Measurements from ENCODE around the gene TMEM127. TPM values are rescaled to one million over a fixed set of nuclear protein-coding genes. Genes with fewer than 3 reads are reported as not detected.

TMEM127 gene
- total RNA-seq, 1 donor from 2014 or later, result 12.1 TPM

DNA sequence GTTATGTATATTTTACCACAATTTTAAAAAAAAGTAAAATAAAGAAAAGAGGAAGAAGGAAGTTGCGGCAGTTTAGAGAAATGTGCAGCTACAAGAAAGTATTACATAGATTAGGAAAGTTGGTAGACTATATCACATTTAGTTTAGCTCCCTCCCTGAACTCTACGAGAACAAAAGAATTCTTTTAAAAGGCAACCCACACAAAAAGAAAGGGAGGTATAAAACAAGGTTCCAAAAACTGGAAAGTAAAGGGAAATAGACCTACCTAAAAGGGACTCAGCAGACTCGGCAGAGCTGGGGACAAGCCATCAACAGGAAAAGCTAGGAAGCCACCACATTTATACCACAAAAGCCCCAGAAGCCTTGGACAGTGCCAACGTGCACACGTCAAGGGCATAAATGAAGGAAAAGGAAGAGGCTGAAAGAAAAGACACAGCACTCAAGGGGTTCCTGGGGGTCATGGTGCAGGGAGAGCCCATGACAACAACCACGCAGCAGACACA lies 9.1 kb downstream of the TMEM127 start:
- H3K36me3 ChIP-seq (ENCODE audit: control insufficient read depth, insufficient read depth, low read length), result peaks cover 16% of the 10 kb centered on the region
- FAIRE-seq (no peak), DNase-seq (ENCODE audit: low read depth) (no peak)
- H3K4me3 ChIP-seq (ENCODE audit: low read depth, low read length), result no peak overlapping the region
- no peaks in the 10 kb centered on the region for H3K27me3 ChIP-seq (ENCODE audit: control insufficient read depth, insufficient read depth, low read length)
- TF ChIP-seq, protein P1, sequence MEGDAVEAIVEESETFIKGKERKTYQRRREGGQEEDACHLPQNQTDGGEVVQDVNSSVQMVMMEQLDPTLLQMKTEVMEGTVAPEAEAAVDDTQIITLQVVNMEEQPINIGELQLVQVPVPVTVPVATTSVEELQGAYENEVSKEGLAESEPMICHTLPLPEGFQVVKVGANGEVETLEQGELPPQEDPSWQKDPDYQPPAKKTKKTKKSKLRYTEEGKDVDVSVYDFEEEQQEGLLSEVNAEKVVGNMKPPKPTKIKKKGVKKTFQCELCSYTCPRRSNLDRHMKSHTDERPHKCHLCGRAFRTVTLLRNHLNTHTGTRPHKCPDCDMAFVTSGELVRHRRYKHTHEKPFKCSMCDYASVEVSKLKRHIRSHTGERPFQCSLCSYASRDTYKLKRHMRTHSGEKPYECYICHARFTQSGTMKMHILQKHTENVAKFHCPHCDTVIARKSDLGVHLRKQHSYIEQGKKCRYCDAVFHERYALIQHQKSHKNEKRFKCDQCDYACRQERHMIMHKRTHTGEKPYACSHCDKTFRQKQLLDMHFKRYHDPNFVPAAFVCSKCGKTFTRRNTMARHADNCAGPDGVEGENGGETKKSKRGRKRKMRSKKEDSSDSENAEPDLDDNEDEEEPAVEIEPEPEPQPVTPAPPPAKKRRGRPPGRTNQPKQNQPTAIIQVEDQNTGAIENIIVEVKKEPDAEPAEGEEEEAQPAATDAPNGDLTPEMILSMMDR (IDR thresholded peaks at IDR 0.05; ENCODE audit: insufficient read depth, low read length, severe bottlenecking), result no peak

DNA sequence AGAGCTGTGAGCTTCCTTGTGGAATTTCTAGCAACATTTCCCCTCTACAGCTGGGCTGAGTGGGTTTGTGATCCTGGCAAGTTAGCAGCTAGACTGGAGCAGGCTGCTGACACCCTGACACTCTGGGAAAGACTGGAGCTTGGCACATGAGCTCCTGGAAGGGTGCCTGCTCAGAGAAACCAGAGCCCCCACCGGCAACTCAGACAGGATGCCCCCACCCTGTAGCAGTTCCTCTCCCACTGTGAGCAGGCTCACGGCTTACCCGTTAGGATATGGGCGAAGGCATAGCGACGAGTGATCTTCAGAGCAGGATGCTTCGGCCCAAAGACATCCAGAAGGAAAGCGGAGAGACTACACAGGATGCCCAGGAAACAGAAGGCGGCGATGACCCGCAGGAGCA lies 11.2 kb downstream of the TMEM127 start:
- no peak for DNase-seq (ENCODE audit: low read depth)
- no peak overlapping the region for H3K4me3 ChIP-seq (ENCODE audit: low read depth, low read length)
- TF ChIP-seq, protein P1 (IDR thresholded peaks at IDR 0.05; ENCODE audit: insufficient read depth, low read length, severe bottlenecking), result no peak
- H3K36me3 ChIP-seq (ENCODE audit: control insufficient read depth, insufficient read depth, low read length), result peaks cover 14% of the 10 kb centered on the region
- FAIRE-seq, result no peak
- no peaks in the 10 kb centered on the region for H3K27me3 ChIP-seq (ENCODE audit: control insufficient read depth, insufficient read depth, low read length)

DNA sequence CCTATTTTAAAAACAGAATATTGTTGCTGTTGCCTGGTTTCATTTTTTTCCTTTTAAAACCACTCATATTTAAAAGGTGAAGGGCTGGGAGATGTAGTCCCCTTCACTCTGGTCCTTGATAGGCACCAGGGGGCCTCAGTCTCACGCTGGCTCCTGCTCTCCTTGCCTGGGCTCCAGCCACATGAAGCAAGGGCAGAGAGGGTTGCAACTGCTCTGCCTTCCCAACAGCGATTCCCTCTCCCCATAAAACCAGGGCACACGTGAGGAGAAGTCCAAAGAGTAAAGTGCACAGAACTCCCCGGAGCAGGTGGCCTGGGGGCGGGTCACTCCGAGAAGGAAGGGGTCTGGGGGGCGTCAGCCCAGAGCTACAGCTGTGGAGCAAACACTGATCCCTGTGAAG lies 12.8 kb downstream of the TMEM127 start:
- Histone ChIP-seq H3K36me3 (ENCODE audit: control insufficient read depth, insufficient read depth, low read length) (peaks cover 8% of the 10 kb centered on the region), H3K27me3 (ENCODE audit: control insufficient read depth, insufficient read depth, low read length) (no peaks in the 10 kb centered on the region), H3K4me3 (ENCODE audit: low read depth, low read length) (no peak overlapping the region)
- DNase-seq (ENCODE audit: low read depth), result no peak
- TF ChIP-seq, protein P1 (IDR thresholded peaks at IDR 0.05; ENCODE audit: insufficient read depth, low read length, severe bottlenecking), result no peak
- FAIRE-seq, result no peak

DNA sequence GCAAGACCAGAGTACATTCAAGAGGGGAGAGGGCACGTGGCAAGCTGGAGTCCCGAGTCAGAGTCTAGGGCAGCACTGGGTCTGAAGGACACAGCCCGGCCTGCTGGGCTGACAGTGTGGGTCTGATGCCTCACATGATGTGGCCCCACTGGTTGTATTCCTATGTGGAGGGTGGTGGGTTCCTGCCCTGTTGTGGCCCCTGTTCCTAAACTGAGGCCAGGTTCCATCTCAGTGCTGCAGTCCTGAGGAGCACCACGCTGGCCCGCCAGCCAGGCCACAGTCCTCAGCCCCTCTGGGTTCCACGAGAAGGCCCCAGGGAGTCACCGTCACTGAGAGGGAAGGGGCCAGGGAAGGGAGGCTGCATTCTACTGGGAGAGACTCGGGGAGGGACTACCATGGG lies 13.3 kb downstream of the TMEM127 start:
- H3K27me3 ChIP-seq (ENCODE audit: control insufficient read depth, insufficient read depth, low read length), result no peaks in the 10 kb centered on the region
- TF ChIP-seq, protein P1 (IDR thresholded peaks at IDR 0.05; ENCODE audit: insufficient read depth, low read length, severe bottlenecking), result no peak
- no peak overlapping the region for H3K4me3 ChIP-seq (ENCODE audit: low read depth, low read length)
- DNase-seq (ENCODE audit: low read depth) (no peak), FAIRE-seq (no peak)
- H3K36me3 ChIP-seq (ENCODE audit: control insufficient read depth, insufficient read depth, low read length), result peaks cover 8% of the 10 kb centered on the region

DNA sequence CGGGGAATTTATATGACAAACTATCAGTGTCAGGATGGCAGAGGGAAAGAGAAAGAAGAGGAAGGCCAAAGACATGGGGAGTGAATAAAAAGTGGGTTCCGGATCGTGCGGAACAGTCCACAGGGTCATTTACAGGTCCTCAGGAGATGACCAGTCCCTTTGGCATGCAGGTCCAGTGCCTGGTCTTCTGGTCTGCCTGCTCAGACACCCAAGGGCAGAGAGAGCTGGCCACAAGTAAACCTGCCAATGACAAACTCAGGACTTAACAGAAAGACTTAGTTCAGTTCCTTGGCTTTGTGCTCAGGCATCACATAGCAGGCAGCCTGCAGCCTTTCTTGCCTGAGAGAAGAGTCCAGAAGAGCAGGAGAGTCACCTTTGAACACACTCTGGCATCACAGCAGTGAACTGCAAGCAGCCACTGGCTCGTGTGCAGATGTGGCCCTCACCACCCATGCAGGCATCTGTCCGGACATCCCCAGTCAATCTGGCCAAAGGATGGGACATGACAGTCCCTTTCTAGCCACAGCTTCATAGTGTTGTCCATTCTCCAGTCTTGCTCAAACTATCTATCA lies 14.0 kb downstream of the TMEM127 start:
- Histone ChIP-seq H3K36me3 (ENCODE audit: control insufficient read depth, insufficient read depth, low read length) (peaks cover 8% of the 10 kb centered on the region), H3K4me3 (ENCODE audit: low read depth, low read length) (no peak overlapping the region), H3K27me3 (ENCODE audit: control insufficient read depth, insufficient read depth, low read length) (no peaks in the 10 kb centered on the region)
- TF ChIP-seq, protein P1 (IDR thresholded peaks at IDR 0.05; ENCODE audit: insufficient read depth, low read length, severe bottlenecking), result no peak
- no peak for FAIRE-seq
- no peak for DNase-seq (ENCODE audit: low read depth)

DNA sequence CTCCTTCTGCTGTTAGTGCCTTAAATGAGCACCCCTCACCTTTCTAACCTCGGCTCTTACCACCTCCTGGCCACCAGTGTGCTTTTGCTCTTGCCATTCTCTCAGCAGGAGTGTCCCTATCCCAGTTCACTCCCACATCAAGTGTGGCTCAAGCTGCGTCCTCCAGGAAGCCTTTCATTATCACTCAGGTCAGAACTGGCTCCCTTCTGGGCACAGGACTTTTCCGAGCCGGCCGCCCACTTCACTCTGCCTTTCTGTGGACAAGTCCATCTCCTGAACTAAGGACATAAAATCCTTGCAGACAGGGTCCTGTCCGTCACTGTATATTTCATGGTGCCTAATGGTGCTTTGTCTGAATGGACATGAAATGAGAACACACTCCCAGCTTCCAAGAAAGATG lies 15.6 kb downstream of the TMEM127 start:
- FAIRE-seq, result no peak
- H3K27me3 ChIP-seq (ENCODE audit: control insufficient read depth, insufficient read depth, low read length), result no peaks in the 10 kb centered on the region
- no peak for DNase-seq (ENCODE audit: low read depth)
- H3K36me3 ChIP-seq (ENCODE audit: control insufficient read depth, insufficient read depth, low read length), result peaks cover 8% of the 10 kb centered on the region
- TF ChIP-seq, protein P1 (IDR thresholded peaks at IDR 0.05; ENCODE audit: insufficient read depth, low read length, severe bottlenecking), result no peak
- H3K4me3 ChIP-seq (ENCODE audit: low read depth, low read length), result no peak overlapping the region
